Lower leg skin (tissue), 3 donors: ENCODE results near the gene KLRK1.

ENCODE experiments used
- POLR2A ChIP-seq, 2 donors: fragments of 450-650 bp; IDR thresholded peaks; one replicate each; pipeline ENCODE4 v1.6.1; 2016 to 2017; ENCODE audit warnings: antibody characterized with exemption in 2 of 2, mild to moderate bottlenecking in 1 of 2, moderate library complexity in 1 of 2
- TF ChIP-seq, protein P1 (sequence below), 3 donors: fragments of 450-650 bp; IDR thresholded peaks; one replicate each; pipeline ENCODE4 v1.5.1; 2016; ENCODE audit warnings: antibody characterized with exemption in 3 of 3, mild to moderate bottlenecking in 3 of 3, moderate library complexity in 2 of 3

GRCh38 chr12:10408842-10409241, 19.0 kb upstream of the KLRK1 start:
- TF ChIP-seq, protein P1, sequence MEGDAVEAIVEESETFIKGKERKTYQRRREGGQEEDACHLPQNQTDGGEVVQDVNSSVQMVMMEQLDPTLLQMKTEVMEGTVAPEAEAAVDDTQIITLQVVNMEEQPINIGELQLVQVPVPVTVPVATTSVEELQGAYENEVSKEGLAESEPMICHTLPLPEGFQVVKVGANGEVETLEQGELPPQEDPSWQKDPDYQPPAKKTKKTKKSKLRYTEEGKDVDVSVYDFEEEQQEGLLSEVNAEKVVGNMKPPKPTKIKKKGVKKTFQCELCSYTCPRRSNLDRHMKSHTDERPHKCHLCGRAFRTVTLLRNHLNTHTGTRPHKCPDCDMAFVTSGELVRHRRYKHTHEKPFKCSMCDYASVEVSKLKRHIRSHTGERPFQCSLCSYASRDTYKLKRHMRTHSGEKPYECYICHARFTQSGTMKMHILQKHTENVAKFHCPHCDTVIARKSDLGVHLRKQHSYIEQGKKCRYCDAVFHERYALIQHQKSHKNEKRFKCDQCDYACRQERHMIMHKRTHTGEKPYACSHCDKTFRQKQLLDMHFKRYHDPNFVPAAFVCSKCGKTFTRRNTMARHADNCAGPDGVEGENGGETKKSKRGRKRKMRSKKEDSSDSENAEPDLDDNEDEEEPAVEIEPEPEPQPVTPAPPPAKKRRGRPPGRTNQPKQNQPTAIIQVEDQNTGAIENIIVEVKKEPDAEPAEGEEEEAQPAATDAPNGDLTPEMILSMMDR (IDR thresholded peaks at IDR 0.05), result no peak
- no peak for TF ChIP-seq POLR2A (IDR thresholded peaks at IDR 0.05)
